ENCODE measurements around the gene PHLDB3.

PHLDB3 gene

DNA sequence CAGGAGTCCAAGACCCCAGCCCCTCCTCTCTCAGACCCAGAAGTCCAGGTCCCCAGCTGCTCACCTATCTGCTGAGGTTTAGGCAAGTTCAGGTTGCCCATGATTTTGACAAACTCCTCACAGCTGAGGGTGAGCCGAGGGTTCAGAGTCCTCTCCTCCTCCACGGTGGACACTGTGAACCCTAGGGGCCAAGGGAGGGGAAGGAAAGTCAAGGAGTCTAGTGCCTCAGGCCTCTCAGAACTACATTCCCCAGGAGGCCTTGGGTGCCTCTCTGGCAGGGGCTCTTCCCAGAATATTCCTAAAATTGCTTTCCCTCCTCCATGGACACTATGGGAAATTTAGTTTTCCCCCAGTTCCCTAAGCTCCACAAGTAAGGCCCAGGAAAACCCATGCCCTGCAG is 3.3 kb upstream of the PHLDB3 start:
- TF ChIP-seq SP1 (IDR thresholded peaks at IDR 0.05) (no peak), ARNT (IDR thresholded peaks at IDR 0.05) (no peak), ZNF384 (IDR thresholded peaks at IDR 0.05) (no peak), ELF4 (IDR thresholded peaks at IDR 0.05) (no peak), SUZ12 (IDR thresholded peaks at IDR 0.05) (no peak), FOXK2 (IDR thresholded peaks at IDR 0.05) (no peak), FOXA1 (IDR thresholded peaks at IDR 0.05) (no peak), TARDBP (IDR thresholded peaks at IDR 0.05) (no peak)
- TF ChIP-seq, protein P1, sequence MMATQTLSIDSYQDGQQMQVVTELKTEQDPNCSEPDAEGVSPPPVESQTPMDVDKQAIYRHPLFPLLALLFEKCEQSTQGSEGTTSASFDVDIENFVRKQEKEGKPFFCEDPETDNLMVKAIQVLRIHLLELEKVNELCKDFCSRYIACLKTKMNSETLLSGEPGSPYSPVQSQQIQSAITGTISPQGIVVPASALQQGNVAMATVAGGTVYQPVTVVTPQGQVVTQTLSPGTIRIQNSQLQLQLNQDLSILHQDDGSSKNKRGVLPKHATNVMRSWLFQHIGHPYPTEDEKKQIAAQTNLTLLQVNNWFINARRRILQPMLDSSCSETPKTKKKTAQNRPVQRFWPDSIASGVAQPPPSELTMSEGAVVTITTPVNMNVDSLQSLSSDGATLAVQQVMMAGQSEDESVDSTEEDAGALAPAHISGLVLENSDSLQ (IDR thresholded peaks at IDR 0.05) = no peak
- ChIA-PET CTCF (no interaction called here), POLR2A (no interaction called here)
- no peak for DNase-seq (ENCODE audit: extremely low spot score)

DNA sequence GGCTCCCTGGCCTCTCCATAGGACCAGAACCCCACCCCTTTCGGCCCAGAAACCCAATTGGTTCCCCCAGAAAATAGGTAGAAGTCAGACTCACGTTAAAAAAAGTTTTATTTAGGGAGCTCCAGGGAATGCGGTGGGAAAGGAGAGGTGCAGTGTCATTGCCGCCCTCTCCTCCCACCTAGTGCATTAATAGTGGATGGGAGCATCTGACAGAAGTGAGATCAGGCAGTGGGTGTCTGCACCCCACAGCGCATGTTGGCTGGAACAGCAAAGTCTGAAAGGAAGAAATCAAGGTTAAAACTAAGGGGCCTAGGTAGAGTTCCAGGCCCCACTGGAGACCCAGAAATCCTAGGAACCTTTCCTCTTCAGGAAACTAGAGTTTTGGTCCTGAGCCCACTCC is 2.1 kb upstream of the PHLDB3 start:
- ChIA-PET POLR2A (no interaction called here), CTCF (no interaction called here)
- TF ChIP-seq ARNT (IDR thresholded peaks at IDR 0.05) = no peak
- no peak for TF ChIP-seq FOXK2 (IDR thresholded peaks at IDR 0.05)
- no peak for TF ChIP-seq SUZ12 (IDR thresholded peaks at IDR 0.05)
- no peak for TF ChIP-seq HDGF (IDR thresholded peaks at IDR 0.05; ENCODE audit: borderline replicate concordance)
- TF ChIP-seq, protein P1 (IDR thresholded peaks at IDR 0.05) = no peak
- no peak for TF ChIP-seq SP1 (IDR thresholded peaks at IDR 0.05)
- no peak for TF ChIP-seq ELF4 (IDR thresholded peaks at IDR 0.05)
- no peak for TF ChIP-seq FOXA1 (IDR thresholded peaks at IDR 0.05)
- no peak for TF ChIP-seq FOXM1 (IDR thresholded peaks at IDR 0.05; ENCODE audit: borderline replicate concordance)
- no peak for TF ChIP-seq L3MBTL2 (conservative IDR thresholded peaks at IDR 0.05)
- no peak for TF ChIP-seq TARDBP (IDR thresholded peaks at IDR 0.05)
- no peak for TF ChIP-seq CTBP1 (IDR thresholded peaks at IDR 0.05; ENCODE audit: borderline replicate concordance)
- no peak for DNase-seq (ENCODE audit: extremely low spot score)

DNA sequence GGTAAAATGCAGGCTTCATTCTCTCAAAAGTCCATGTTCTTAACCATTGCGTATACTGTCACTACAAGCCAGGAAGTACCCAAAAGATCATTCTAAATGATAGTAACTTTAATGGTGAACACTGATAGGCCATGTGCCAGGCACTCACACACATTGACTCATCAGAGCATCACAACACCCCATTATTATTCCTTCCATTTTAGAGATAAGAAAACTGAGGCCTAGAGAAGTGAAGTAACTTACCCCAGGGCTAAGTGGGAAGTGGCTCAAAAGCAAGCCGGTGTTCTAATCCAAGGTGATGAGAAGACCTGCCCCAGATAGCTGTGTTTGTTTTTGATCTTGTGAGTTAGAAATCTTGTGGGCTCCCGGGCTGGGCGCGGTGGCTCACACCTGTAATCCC is 1.4 kb upstream of the PHLDB3 start:
- CTCF ChIA-PET = interaction anchor here (2.4 kb wide), 1 partner anchor 59 kb away, joined by 10 read pairs; no protein-coding TSS in a partner anchor
- POLR2A ChIA-PET = no interaction called here
- TF ChIP-seq CTBP1 (IDR thresholded peaks at IDR 0.05; ENCODE audit: borderline replicate concordance) = no peak
- TF ChIP-seq ARNT (IDR thresholded peaks at IDR 0.05) = no peak
- no peak for TF ChIP-seq FOXA1 (IDR thresholded peaks at IDR 0.05)
- no peak for TF ChIP-seq NFRKB (IDR thresholded peaks at IDR 0.05)
- TF ChIP-seq TARDBP (IDR thresholded peaks at IDR 0.05) = no peak
- no peak for TF ChIP-seq ZNF384 (IDR thresholded peaks at IDR 0.05)
- no peak for TF ChIP-seq FOXK2 (IDR thresholded peaks at IDR 0.05)
- TF ChIP-seq, protein P1 (IDR thresholded peaks at IDR 0.05) = no peak
- TF ChIP-seq SUZ12 (IDR thresholded peaks at IDR 0.05) = no peak
- TF ChIP-seq LEF1 (IDR thresholded peaks at IDR 0.05; ENCODE audit: borderline replicate concordance) = no peak
- no peak for TF ChIP-seq FOXM1 (IDR thresholded peaks at IDR 0.05; ENCODE audit: borderline replicate concordance)
- no peak for TF ChIP-seq BHLHE40 (IDR thresholded peaks at IDR 0.05; ENCODE audit: borderline replicate concordance)
- TF ChIP-seq ELF4 (IDR thresholded peaks at IDR 0.05) = no peak
- no peak for TF ChIP-seq L3MBTL2 (conservative IDR thresholded peaks at IDR 0.05)
- no peak for TF ChIP-seq HDGF (IDR thresholded peaks at IDR 0.05; ENCODE audit: borderline replicate concordance)
- TF ChIP-seq SP1 (IDR thresholded peaks at IDR 0.05) = no peak
- no peak for DNase-seq (ENCODE audit: extremely low spot score)

DNA sequence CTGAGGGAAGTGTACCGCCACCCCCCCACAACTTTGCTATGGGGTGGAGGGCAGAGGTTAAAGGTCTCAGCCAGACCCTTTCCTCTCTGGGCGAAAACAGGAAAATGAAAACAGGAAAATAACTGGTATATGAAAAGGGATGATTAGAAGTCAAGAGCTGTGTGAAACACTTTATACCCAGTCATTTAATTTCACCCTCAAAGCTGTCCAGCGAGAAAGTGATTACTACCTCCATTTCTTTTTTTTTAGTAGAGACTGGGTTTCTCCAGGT is 575 bp upstream of the PHLDB3 start:
- POLR2A ChIA-PET = interaction anchor here (1.2 to 2.0 kb wide), 3 partner anchors 15 to 91 kb away, joined by 3 to 11 read pairs (median 4); partner anchors contain the start of genes IRGQ and ZNF576
- no peak for DNase-seq (ENCODE audit: extremely low spot score)
- CTCF ChIA-PET = interaction anchor here (2.4 kb wide), 1 partner anchor 58 kb away, joined by 10 read pairs; no protein-coding TSS in a partner anchor
- TF ChIP-seq FOXM1 (IDR thresholded peaks at IDR 0.05; ENCODE audit: borderline replicate concordance) = no peak
- TF ChIP-seq TARDBP (IDR thresholded peaks at IDR 0.05) = no peak
- TF ChIP-seq SP1 (IDR thresholded peaks at IDR 0.05) = no peak
- TF ChIP-seq SUZ12 (IDR thresholded peaks at IDR 0.05) = no peak
- TF ChIP-seq CTBP1 (IDR thresholded peaks at IDR 0.05; ENCODE audit: borderline replicate concordance) = no peak
- no peak for TF ChIP-seq BHLHE40 (IDR thresholded peaks at IDR 0.05; ENCODE audit: borderline replicate concordance)
- no peak for TF ChIP-seq L3MBTL2 (conservative IDR thresholded peaks at IDR 0.05)
- TF ChIP-seq NFRKB (IDR thresholded peaks at IDR 0.05) = no peak
- TF ChIP-seq ELF4 (IDR thresholded peaks at IDR 0.05) = no peak
- TF ChIP-seq FOXA1 (IDR thresholded peaks at IDR 0.05) = no peak
- TF ChIP-seq ZNF384 (IDR thresholded peaks at IDR 0.05) = no peak
- no peak for TF ChIP-seq HDGF (IDR thresholded peaks at IDR 0.05; ENCODE audit: borderline replicate concordance)
- no peak for TF ChIP-seq ARNT (IDR thresholded peaks at IDR 0.05)
- TF ChIP-seq, protein P1 (IDR thresholded peaks at IDR 0.05) = no peak
- TF ChIP-seq LEF1 (IDR thresholded peaks at IDR 0.05; ENCODE audit: borderline replicate concordance) = no peak
- TF ChIP-seq FOXK2 (IDR thresholded peaks at IDR 0.05) = no peak

DNA sequence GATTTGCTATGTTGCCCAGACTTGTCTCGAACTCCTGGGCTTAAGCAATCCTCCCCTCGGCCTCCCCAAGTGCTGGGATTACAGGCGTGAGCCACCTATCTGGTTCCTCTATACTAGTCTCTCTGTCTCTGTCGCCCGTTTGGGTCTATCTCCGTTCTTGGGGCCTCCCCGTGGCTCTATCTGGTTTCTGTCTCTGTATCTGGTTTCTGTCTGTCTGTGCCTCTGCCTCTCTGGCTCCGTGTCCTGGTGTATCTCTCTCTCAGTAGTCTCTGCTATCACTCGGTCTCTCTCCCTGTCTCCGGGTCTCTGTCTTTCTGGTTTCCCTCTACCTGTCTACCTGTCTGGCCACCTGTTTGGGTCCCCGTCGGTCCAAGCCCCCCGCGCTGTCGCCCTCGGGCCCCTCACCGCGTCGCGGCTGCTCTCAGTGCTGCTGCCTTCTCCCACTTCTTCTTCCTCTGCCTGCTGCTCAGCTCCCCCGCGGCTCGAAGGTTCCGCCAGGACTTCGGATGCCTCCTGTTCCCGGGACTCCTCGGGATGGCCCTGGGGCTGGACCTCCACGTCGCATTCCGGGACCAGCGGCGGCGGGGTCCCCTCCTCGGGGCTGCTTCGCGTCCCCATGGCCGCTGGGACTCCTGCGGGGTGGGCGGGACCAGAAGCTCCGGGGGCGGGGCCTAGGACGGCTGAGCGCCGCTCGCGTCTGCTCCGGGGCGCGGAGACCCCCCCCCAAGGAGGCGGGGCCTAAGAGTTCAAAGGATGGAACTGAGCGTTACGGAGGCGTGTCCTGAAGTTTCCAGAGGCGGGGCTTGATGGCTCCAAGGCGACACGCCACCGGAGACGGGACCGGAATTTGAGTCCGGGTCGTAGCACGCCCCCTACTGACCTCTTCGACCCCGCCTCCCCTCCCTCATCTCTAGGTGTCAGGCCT is 783 bp downstream of the PHLDB3 start:
- peak; percentile 98 for DNase-seq (ENCODE audit: extremely low spot score)
- TF ChIP-seq HDGF (IDR thresholded peaks at IDR 0.05; ENCODE audit: borderline replicate concordance) (no peak), L3MBTL2 (conservative IDR thresholded peaks at IDR 0.05) (peak; percentile 44)
- CTCF ChIA-PET = interaction anchor here (0.9 to 2.4 kb wide), 4 partner anchors 8 to 57 kb away, joined by 3 to 10 read pairs (median 3); no protein-coding TSS in a partner anchor
- POLR2A ChIA-PET = interaction anchor here (0.6 to 2.0 kb wide), 8 partner anchors 8 to 252 kb away, joined by 3 to 11 read pairs (median 4); partner anchors contain the start of genes IRGQ and ZNF576
